Liver (tissue), 9 donors: ENCODE measurements around the gene NAV2. TPM values are rescaled to one million over a fixed set of nuclear protein-coding genes. Genes with fewer than 3 reads are reported as not detected.

ENCODE experiments used
- DNase-seq: peaks from one replicate; pipeline ENCODE4 v3.0.0-alpha.2; 2017; ENCODE audit warnings: low spot score
- H3K27ac ChIP-seq, 2 donors: one replicate each; pipeline ENCODE4 v1.7.0; 2013; ENCODE audit warnings: inconsistent platforms in 2 of 2, low read length in 2 of 2, control low read depth in 1 of 2, low read depth in 1 of 2, mild to moderate bottlenecking in 1 of 2
- H3K27me3 ChIP-seq, 4 donors: one replicate each; pipeline versions ENCODE4 v1.6.1 to v1.7.0; 2013; ENCODE audit warnings: low read length in 3 of 4, inconsistent platforms in 1 of 4, mild to moderate bottlenecking in 1 of 4, moderate library complexity in 1 of 4; ENCODE audit not compliant: control insufficient read depth in 4 of 4, insufficient read depth in 4 of 4
- H3K36me3 ChIP-seq, 4 donors: one replicate each; pipeline versions ENCODE4 v1.6.1 to v1.7.0; 2013; ENCODE audit warnings: low read length in 3 of 4, mild to moderate bottlenecking in 3 of 4, low read depth in 1 of 4, moderate library complexity in 1 of 4; ENCODE audit not compliant: control insufficient read depth in 4 of 4, insufficient read depth in 3 of 4
- H3K4me1 ChIP-seq, 4 donors: one replicate each; pipeline versions ENCODE4 v1.6.1 to v1.7.0; 2013; ENCODE audit warnings: low read length in 3 of 4, mild to moderate bottlenecking in 3 of 4, moderate library complexity in 1 of 4; ENCODE audit not compliant: control insufficient read depth in 4 of 4, insufficient read depth in 4 of 4
- H3K4me3 ChIP-seq, 3 donors: one replicate each; pipeline versions ENCODE4 v1.6.1 to v1.7.0; 2013; ENCODE audit warnings: low read length in 3 of 3, control low read depth in 1 of 3, low read depth in 1 of 3, mild to moderate bottlenecking in 1 of 3
- H3K9ac ChIP-seq, 2 donors: one replicate each; pipeline ENCODE4 v1.7.0; 2013; ENCODE audit warnings: low read length in 2 of 2, mild to moderate bottlenecking in 2 of 2, moderate library complexity in 2 of 2, control low read depth in 1 of 2, low read depth in 1 of 2
- H3K9me3 ChIP-seq, 4 donors: one replicate each; pipeline versions ENCODE4 v1.6.1 to v1.7.0; 2013; ENCODE audit warnings: low read length in 3 of 4; ENCODE audit not compliant: control insufficient read depth in 4 of 4
- EGR1 ChIP-seq, 2 donors: IDR thresholded peaks; 2 replicates each; pipeline ENCODE4 v1.6.1; 2016 to 2018; ENCODE audit warnings: antibody characterized with exemption in 2 of 2, low read depth in 2 of 2
- FOXA1 ChIP-seq: IDR thresholded peaks from 2 replicates; pipeline ENCODE4 v1.6.1; 2016; ENCODE audit warnings: antibody characterized with exemption
- FOXA2 ChIP-seq: IDR thresholded peaks from 2 replicates; pipeline ENCODE4 v1.6.1; 2016; ENCODE audit warnings: antibody characterized with exemption
- GABPA ChIP-seq, 2 donors: IDR thresholded peaks in 1 of 2; conservative IDR thresholded peaks in 1 of 2; 2 replicates each; pipeline ENCODE4 v1.6.1; 2016; ENCODE audit warnings: antibody characterized with exemption in 2 of 2, mild to moderate bottlenecking in 1 of 2, moderate library complexity in 1 of 2
- HNF4A ChIP-seq, 2 donors: conservative IDR thresholded peaks; 2 replicates each; pipeline ENCODE4 v1.6.1; 2016; ENCODE audit warnings: antibody characterized with exemption in 2 of 2, mild to moderate bottlenecking in 2 of 2
- HNF4G ChIP-seq: IDR thresholded peaks from 2 replicates; pipeline ENCODE4 v1.6.1; 2016; ENCODE audit warnings: antibody characterized with exemption
- JUND ChIP-seq, 2 donors: IDR thresholded peaks; 2 replicates each; pipeline ENCODE4 v1.6.1; 2016; ENCODE audit warnings: antibody characterized with exemption in 2 of 2
- NR2F2 ChIP-seq: IDR thresholded peaks from 2 replicates; pipeline ENCODE4 v1.6.1; 2016; ENCODE audit warnings: antibody characterized with exemption
- RAD21 ChIP-seq, 2 donors: IDR thresholded peaks; 2 replicates each; pipeline ENCODE4 v1.6.1; 2016; ENCODE audit warnings: antibody characterized with exemption in 2 of 2, mild to moderate bottlenecking in 2 of 2
- REST ChIP-seq: IDR thresholded peaks from 2 replicates; pipeline ENCODE4 v1.6.1; 2016; ENCODE audit warnings: antibody characterized with exemption, mild to moderate bottlenecking
- RXRA ChIP-seq, 2 donors: IDR thresholded peaks; 2 replicates each; pipeline ENCODE4 v1.6.1; 2017 to 2018; ENCODE audit warnings: antibody characterized with exemption in 2 of 2, mild to moderate bottlenecking in 1 of 2
- SP1 ChIP-seq: IDR thresholded peaks from 2 replicates; pipeline ENCODE4 v1.6.1; 2018; ENCODE audit warnings: antibody characterized with exemption, mild to moderate bottlenecking
- TAF1 ChIP-seq: conservative IDR thresholded peaks from 2 replicates; pipeline ENCODE4 v1.6.1; 2016; ENCODE audit warnings: antibody characterized with exemption, mild to moderate bottlenecking
- YY1 ChIP-seq: IDR thresholded peaks from 2 replicates; pipeline ENCODE4 v1.6.1; 2016; ENCODE audit warnings: antibody characterized with exemption, mild to moderate bottlenecking
- polyA plus RNA-seq, 2 donors: library from polyadenylated mRNA; stranded (reverse) in 1 of 2; unstranded in 1 of 2; fragments of 200-250 nt in 1 of 2; fragments of >200 nt in 1 of 2; fragmentation: Nextera tagmentation in 1 of 2; extraction: Ambion mirVana in 1 of 2; gene quantifications; one replicate each; pipeline versions ENCODE4 v1.2.1 to v1.2.3, GENCODE V29; 2013 to 2015
- total RNA-seq, 2 donors: library from RNA; depleted of rRNA; stranded (reverse); fragments of >200 nt; gene quantifications; one replicate each; pipeline ENCODE4 v1.2.3, GENCODE V29; 2014
- TF ChIP-seq, protein P1 (sequence below): fragments of 150-350 bp; IDR thresholded peaks from 2 replicates; pipeline ENCODE4 v1.5.1; 2017; ENCODE audit warnings: improper control_type of control experiment, low read depth, low read length; ENCODE audit not compliant: missing input control
- TF ChIP-seq, protein P2 (sequence below): IDR thresholded peaks from 2 replicates; pipeline ENCODE4 v1.6.1; 2016; ENCODE audit warnings: antibody characterized with exemption
- TF ChIP-seq, protein P3 (sequence below): IDR thresholded peaks from 2 replicates; pipeline ENCODE4 v1.6.1; 2016; ENCODE audit warnings: antibody characterized with exemption
- TF ChIP-seq, protein P4 (sequence below): IDR thresholded peaks from 2 replicates; pipeline ENCODE4 v1.6.1; 2016; ENCODE audit warnings: antibody characterized with exemption
- donor health status: healthy.
- donor health status: healthy.
- donor health status: healthy.
- donor health status: healthy.
- donor health status: healthy.

Gene NAV2
- total and polyA plus RNA-seq, 4 donors, result 6.3 to 20.5 (median 11.6) TPM

DNA sequence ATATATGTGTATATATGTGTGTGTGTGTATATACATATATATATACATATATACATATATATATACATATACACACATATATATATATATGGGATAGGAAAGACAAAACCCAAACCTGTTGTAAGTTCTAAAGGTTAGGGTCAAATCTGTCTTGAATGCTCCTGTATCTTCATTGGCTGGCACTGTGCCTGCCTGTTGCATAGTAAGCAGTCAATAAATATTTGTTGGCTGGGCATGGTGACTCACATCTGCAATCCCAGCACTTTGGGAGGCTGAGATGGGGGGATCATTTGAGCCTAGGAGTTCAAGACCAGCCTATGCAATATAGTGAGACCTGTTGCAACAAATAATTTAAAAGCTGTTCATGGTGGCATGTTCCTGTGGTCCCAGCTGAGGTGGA, 242.3 kb downstream of the NAV2 start:
- H3K27me3 ChIP-seq, result no peaks in the 10 kb centered on the region
- no peak overlapping the region for H3K9ac ChIP-seq
- H3K4me1 ChIP-seq, result peaks cover 5 to 33% (median 24%) of the 10 kb centered on the region in 4 donors
- TF ChIP-seq, protein P1, sequence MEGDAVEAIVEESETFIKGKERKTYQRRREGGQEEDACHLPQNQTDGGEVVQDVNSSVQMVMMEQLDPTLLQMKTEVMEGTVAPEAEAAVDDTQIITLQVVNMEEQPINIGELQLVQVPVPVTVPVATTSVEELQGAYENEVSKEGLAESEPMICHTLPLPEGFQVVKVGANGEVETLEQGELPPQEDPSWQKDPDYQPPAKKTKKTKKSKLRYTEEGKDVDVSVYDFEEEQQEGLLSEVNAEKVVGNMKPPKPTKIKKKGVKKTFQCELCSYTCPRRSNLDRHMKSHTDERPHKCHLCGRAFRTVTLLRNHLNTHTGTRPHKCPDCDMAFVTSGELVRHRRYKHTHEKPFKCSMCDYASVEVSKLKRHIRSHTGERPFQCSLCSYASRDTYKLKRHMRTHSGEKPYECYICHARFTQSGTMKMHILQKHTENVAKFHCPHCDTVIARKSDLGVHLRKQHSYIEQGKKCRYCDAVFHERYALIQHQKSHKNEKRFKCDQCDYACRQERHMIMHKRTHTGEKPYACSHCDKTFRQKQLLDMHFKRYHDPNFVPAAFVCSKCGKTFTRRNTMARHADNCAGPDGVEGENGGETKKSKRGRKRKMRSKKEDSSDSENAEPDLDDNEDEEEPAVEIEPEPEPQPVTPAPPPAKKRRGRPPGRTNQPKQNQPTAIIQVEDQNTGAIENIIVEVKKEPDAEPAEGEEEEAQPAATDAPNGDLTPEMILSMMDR, result no peak
- TF ChIP-seq FOXA1 (no peak), JUND (IDR thresholded peaks at IDR 0.05) (peak in 1 of 2 donors; percentile 59), HNF4G (no peak), REST (no peak), TAF1 (no peak), NR2F2 (no peak), EGR1 (IDR thresholded peaks at IDR 0.05; ENCODE audit: low read depth in 2 of 2) (no peak), FOXA2 (no peak), RXRA (IDR thresholded peaks at IDR 0.05) (peak; percentile 19 to 20), GABPA (IDR thresholded peaks at IDR 0.05 in 1 of 2, conservative IDR thresholded peaks at IDR 0.05 in 1 of 2) (no peak), HNF4A (conservative IDR thresholded peaks at IDR 0.05) (peak in 1 of 2 donors; percentile 37), SP1 (no peak), YY1 (no peak), RAD21 (IDR thresholded peaks at IDR 0.05) (peak in 1 of 2 donors; percentile 36)
- TF ChIP-seq, protein P2, sequence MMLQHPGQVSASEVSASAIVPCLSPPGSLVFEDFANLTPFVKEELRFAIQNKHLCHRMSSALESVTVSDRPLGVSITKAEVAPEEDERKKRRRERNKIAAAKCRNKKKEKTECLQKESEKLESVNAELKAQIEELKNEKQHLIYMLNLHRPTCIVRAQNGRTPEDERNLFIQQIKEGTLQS, result peak; percentile 50
- TF ChIP-seq, protein P3, sequence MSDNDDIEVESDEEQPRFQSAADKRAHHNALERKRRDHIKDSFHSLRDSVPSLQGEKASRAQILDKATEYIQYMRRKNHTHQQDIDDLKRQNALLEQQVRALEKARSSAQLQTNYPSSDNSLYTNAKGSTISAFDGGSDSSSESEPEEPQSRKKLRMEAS, result no peak
- TF ChIP-seq, protein P4, sequence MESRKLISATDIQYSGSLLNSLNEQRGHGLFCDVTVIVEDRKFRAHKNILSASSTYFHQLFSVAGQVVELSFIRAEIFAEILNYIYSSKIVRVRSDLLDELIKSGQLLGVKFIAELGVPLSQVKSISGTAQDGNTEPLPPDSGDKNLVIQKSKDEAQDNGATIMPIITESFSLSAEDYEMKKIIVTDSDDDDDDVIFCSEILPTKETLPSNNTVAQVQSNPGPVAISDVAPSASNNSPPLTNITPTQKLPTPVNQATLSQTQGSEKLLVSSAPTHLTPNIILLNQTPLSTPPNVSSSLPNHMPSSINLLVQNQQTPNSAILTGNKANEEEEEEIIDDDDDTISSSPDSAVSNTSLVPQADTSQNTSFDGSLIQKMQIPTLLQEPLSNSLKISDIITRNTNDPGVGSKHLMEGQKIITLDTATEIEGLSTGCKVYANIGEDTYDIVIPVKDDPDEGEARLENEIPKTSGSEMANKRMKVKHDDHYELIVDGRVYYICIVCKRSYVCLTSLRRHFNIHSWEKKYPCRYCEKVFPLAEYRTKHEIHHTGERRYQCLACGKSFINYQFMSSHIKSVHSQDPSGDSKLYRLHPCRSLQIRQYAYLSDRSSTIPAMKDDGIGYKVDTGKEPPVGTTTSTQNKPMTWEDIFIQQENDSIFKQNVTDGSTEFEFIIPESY, result no peak
- no peaks in the 10 kb centered on the region for H3K9me3 ChIP-seq
- no peak overlapping the region for H3K4me3 ChIP-seq
- H3K27ac ChIP-seq, result peak overlapping the region; percentile 29 to 74
- H3K36me3 ChIP-seq, result peaks cover 0 to 5% (median 0%) of the 10 kb centered on the region in 4 donors
- no peak for DNase-seq
